ENCODE results near the gene CLDN15. TPM values are rescaled to one million over a fixed set of nuclear protein-coding genes. Genes with fewer than 3 reads are reported as not detected.

Gene CLDN15
- total RNA-seq, 4 donors from 2014 or later, result 12.0 to 34.8 (median 25.6) TPM

DNA sequence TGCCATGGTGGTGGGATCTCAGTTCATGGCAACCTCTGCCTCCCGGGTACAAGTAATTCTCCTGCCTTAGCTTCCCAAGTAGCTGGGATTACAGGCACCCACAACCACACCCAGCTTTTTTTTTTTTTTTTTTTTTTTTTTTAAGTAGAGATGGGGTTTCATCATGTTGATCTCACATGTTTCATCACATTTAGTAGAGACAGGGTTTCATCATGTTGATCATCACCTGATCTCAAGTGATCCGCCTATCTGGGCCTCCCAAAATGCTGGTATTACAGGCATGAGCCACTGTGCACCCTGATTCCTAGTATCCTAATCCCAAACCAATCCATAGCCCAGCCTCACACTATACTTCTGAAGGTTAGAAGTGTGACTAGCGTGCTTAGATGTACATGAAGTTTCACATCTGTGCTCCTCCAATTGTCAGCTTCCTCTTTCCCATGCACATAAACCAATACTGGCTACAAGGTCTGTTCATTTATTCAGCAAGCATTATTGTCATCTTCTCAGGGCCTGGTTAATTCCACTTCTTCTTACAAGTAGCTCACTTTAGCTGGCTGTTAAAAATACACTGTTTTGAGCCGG lies 50.7 kb downstream of the CLDN15 start:
- H3K9me3 ChIP-seq, result no peaks in the 10 kb centered on the region
- TF ChIP-seq EP300 (IDR thresholded peaks at IDR 0.05), result no peak
- TF ChIP-seq, protein P1, sequence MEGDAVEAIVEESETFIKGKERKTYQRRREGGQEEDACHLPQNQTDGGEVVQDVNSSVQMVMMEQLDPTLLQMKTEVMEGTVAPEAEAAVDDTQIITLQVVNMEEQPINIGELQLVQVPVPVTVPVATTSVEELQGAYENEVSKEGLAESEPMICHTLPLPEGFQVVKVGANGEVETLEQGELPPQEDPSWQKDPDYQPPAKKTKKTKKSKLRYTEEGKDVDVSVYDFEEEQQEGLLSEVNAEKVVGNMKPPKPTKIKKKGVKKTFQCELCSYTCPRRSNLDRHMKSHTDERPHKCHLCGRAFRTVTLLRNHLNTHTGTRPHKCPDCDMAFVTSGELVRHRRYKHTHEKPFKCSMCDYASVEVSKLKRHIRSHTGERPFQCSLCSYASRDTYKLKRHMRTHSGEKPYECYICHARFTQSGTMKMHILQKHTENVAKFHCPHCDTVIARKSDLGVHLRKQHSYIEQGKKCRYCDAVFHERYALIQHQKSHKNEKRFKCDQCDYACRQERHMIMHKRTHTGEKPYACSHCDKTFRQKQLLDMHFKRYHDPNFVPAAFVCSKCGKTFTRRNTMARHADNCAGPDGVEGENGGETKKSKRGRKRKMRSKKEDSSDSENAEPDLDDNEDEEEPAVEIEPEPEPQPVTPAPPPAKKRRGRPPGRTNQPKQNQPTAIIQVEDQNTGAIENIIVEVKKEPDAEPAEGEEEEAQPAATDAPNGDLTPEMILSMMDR (IDR thresholded peaks at IDR 0.05), result no peak
- 87 to 93% methylated on average over 4 of the region's 4 CpGs for WGBS, 2 donors
- no peaks in the 10 kb centered on the region for H3K4me1 ChIP-seq
- H3K27ac ChIP-seq, result no peak overlapping the region
- no peaks in the 10 kb centered on the region for H3K36me3 ChIP-seq
- H3K27me3 ChIP-seq, result peaks cover 0 to 50% of the 10 kb centered on the region in 2 donors
- no peak for DNase-seq (ENCODE audit: low spot score in 2 of 2)
- H3K4me3 ChIP-seq, result no peak overlapping the region

DNA sequence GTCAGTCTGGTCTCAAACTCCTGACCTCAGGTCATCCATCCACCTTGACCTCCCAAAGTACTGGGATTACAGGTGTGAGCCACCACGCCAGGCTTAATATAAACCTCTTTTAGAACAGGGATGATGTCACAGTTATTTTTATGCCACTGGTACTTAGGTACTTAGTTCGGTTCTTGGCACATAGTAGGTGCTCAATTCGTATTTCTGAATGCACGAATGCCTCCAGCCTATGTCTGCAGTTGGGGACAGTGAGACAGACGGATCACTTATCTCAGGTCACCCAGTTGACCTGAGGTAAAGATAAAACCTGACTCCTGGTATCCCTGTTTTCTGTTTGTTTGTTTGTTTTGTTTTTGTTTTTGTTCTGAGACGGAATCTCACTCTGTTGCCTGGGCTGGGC lies 51.4 kb downstream of the CLDN15 start:
- peaks cover 0 to 57% of the 10 kb centered on the region in 2 donors for H3K27me3 ChIP-seq

DNA sequence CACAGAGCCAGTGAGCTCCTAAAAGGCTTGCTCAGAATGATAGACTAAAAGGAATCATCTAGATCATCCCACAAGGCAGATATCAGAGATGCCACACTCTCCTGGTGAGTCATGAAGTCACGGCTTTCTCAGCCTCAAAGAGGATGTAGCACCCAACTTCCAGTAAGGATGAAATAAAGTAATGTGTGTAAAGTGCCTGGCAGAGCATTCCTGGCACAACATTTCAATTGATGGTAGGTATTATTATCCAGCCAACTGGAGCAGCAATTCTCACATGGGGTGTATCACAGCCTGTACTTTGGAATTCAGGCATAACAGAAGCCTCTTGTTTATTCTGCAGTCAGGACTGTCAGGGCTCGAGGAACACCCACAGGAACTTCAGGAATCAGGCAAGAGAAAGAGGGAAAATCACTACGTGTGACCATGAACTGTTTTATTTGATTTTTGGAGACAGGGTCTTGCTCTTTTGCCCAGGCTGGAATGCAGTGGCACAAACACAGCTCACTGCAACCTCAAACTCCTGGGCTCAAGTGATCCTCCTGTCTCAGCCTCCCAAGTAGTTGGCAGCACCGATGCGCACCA lies 52.3 kb downstream of the CLDN15 start:
- no peak for DNase-seq (ENCODE audit: low spot score in 2 of 2)
- Histone ChIP-seq H3K27me3 (peaks cover 0 to 66% of the 10 kb centered on the region in 2 donors), H3K9me3 (no peaks in the 10 kb centered on the region), H3K27ac (no peak overlapping the region), H3K4me1 (peaks cover 0 to 2% (median 0%) of the 10 kb centered on the region in 4 donors), H3K36me3 (no peaks in the 10 kb centered on the region), H3K4me3 (no peak overlapping the region)
- WGBS, 2 donors, result 44 to 49% methylated on average over 5 of the region's 5 CpGs
- TF ChIP-seq EP300 (IDR thresholded peaks at IDR 0.05) (no peak), POLR2A (IDR thresholded peaks at IDR 0.05) (no peak)
- TF ChIP-seq, protein P1 (IDR thresholded peaks at IDR 0.05), result no peak

More for the DNA sequence above, 51.4 kb downstream of the CLDN15 start:
- H3K36me3 ChIP-seq, result no peaks in the 10 kb centered on the region
- WGBS, 2 donors, result 63 to 69% methylated on average over 6 of the region's 6 CpGs
- H3K4me1 ChIP-seq, result no peaks in the 10 kb centered on the region
- no peak for DNase-seq (ENCODE audit: low spot score in 2 of 2)
- no peak overlapping the region for H3K4me3 ChIP-seq
- no peaks in the 10 kb centered on the region for H3K9me3 ChIP-seq
- no peak overlapping the region for H3K27ac ChIP-seq
- TF ChIP-seq POLR2A (IDR thresholded peaks at IDR 0.05) (no peak), EP300 (IDR thresholded peaks at IDR 0.05) (no peak)
- TF ChIP-seq, protein P1 (IDR thresholded peaks at IDR 0.05), result no peak

Small RNAs within 50 kb of the gene (small RNA-seq; reads per million reads assigned to genes)
- not detected for gene RNU6-1104P

Other genes with a start within 250 kb of the CLDN15 start
- gene MUC17, start 217.7 kb downstream of the CLDN15 start, total RNA-seq, result not detected
- gene TRIM56, start 152.3 kb downstream of the CLDN15 start, total RNA-seq, result 10 to 100 TPM; 18.6 to 32.4 (median 29.5) TPM
- 10 to 100 TPM in 2 of 4 donors, 1 to 10 TPM in 2; 3.3 to 13.9 (median 8.1) TPM for gene SERPINE1, start 110.7 kb downstream of the CLDN15 start, total RNA-seq
- gene AP1S1, start 83.3 kb downstream of the CLDN15 start, total RNA-seq, result 10 to 100 TPM; 14.5 to 35.4 (median 22.7) TPM
- gene VGF, start 72.2 kb downstream of the CLDN15 start, total RNA-seq, result 1 to 10 TPM in 1 of 4 donors, not detected in 3; 1.0 TPM
- gene NAT16, start 57.5 kb downstream of the CLDN15 start, total RNA-seq, result not detected
- not detected for gene MOGAT3, start 36.8 kb downstream of the CLDN15 start, total RNA-seq
- gene PLOD3, start 20.2 kb downstream of the CLDN15 start, total RNA-seq, result 10 to 100 TPM; 42.8 to 82.2 (median 57.8) TPM
- 100 to 1,000 TPM in 2 of 4 donors, 10 to 100 TPM in 2; 90.5 to 113 (median 99.3) TPM for gene ZNHIT1, start 19.6 kb downstream of the CLDN15 start, total RNA-seq
- gene FIS1, start 7.3 kb upstream of the CLDN15 start, total RNA-seq, result 100 to 1,000 TPM; 235 to 371 (median 348) TPM
- gene IFT22, start 84.0 kb upstream of the CLDN15 start, total RNA-seq, result 10 to 100 TPM; 18.0 to 25.9 (median 20.6) TPM
- gene COL26A1, start 125.1 kb upstream of the CLDN15 start, total RNA-seq, result under 1 TPM in 3 of 4 donors, not detected in 1; 0.20 to 0.30 (median 0.21) TPM